Endothelial cell of umbilical vein (primary cell): ENCODE results near the gene ITGA7. TPM values are rescaled to one million over a fixed set of nuclear protein-coding genes. Genes with fewer than 3 reads are reported as not detected.

Source experiments
- BruUV-seq: library from RNA; stranded (reverse); fragments of 400-500 nt; replicated peaks from 2 replicates; lab custom pipeline; 2021; lab: Mats Ljungman, UMichigan
- CTCF ChIA-PET: fragments of 300-600, 350-600 bp; sonication (Branson Sonifier 250); formaldehyde crosslinking; loops from one replicate; lab custom pipeline; 2021; ENCODE audit warnings: antibody characterized with exemption, inconsistent platforms; lab: Charles Lee
- POLR2A ChIA-PET: fragments of 300-600, 350-600 bp; sonication (Branson Sonifier 250); formaldehyde crosslinking; loops from one replicate; lab custom pipeline; 2021; ENCODE audit warnings: antibody characterized with exemption, inconsistent platforms; lab: Charles Lee
- DNase-seq: peaks from one replicate; pipeline ENCODE4 v3.0.0-alpha.2; 2011; ENCODE audit warnings: low read depth, low spot score
- FAIRE-seq: peaks from 2 replicates; lab custom pipeline; 2011; peaks lifted over from hg19 to GRCh38; lab: Jason Lieb, UNC
- H2AFZ ChIP-seq: 2 replicates; pipeline ENCODE4 v1.6.0; 2012; ENCODE audit warnings: low read depth, low read length, control low read depth, inconsistent platforms
- H3K27ac ChIP-seq: 2 replicates; pipeline ENCODE4 v1.5.1; 2011; ENCODE audit warnings: low read depth, mild to moderate bottlenecking, control low read depth, low read length, moderate library complexity; ENCODE audit not compliant: insufficient read depth
- H3K27me3 ChIP-seq, 2 experiments: 2 replicates each; pipeline versions ENCODE4 v1.6.0 to v1.6.1; 2011; ENCODE audit warnings: low read length in 2 of 2, mixed read lengths in 1 of 2; ENCODE audit not compliant: control insufficient read depth in 2 of 2, insufficient read depth in 2 of 2
- H3K36me3 ChIP-seq, 2 experiments: 2 replicates in 1 of 2; 3 replicates in 1 of 2; pipeline ENCODE4 v1.5.1; 2011; ENCODE audit warnings: low read length in 2 of 2, mild to moderate bottlenecking in 1 of 2, moderate library complexity in 1 of 2; ENCODE audit not compliant: control insufficient read depth in 2 of 2, insufficient read depth in 2 of 2; ENCODE audit errors: extremely low read depth in 1 of 2
- H3K4me1 ChIP-seq: 3 replicates; pipeline ENCODE4 v1.5.1; 2011; ENCODE audit warnings: mild to moderate bottlenecking, low read length; ENCODE audit not compliant: control insufficient read depth, insufficient read depth; ENCODE audit errors: extremely low read depth
- H3K4me2 ChIP-seq: 2 replicates; pipeline ENCODE4 v1.6.1; 2011; ENCODE audit warnings: low read length, control low read depth, mixed read lengths; ENCODE audit not compliant: insufficient read depth
- H3K4me3 ChIP-seq, 3 experiments: fragments of 200-600 bp in 1 of 3; sonication (generic), shearing (Covaris generic) in 1 of 3; replicated peaks in 1 of 3; 2 replicates each; pipeline ENCODE4 v1.5.1; 2011 to 2016; ENCODE audit warnings: control low read depth in 3 of 3, low read length in 3 of 3, mild to moderate bottlenecking in 2 of 3, inconsistent platforms in 1 of 3, low read depth in 1 of 3, moderate library complexity in 1 of 3; ENCODE audit not compliant: insufficient read depth in 1 of 3
- H3K79me2 ChIP-seq: 2 replicates; pipeline ENCODE4 v1.6.0; 2012; ENCODE audit warnings: low read length, inconsistent platforms; ENCODE audit not compliant: control insufficient read depth, insufficient read depth
- H3K9ac ChIP-seq: replicated peaks from 2 replicates; pipeline ENCODE3; 2011; ENCODE audit warnings: low read length, control low read depth; ENCODE audit not compliant: insufficient read depth; ENCODE audit errors: extremely low read depth
- H3K9me1 ChIP-seq: replicated peaks from 3 replicates; pipeline ENCODE4 v1.6.0; 2011; ENCODE audit warnings: mild to moderate bottlenecking, low read length; ENCODE audit not compliant: control insufficient read depth, insufficient read depth; ENCODE audit errors: extremely low read depth
- H3K9me3 ChIP-seq: replicated peaks from 2 replicates; pipeline ENCODE4 v1.5.1; 2012; ENCODE audit warnings: low read length, inconsistent platforms; ENCODE audit not compliant: control insufficient read depth, insufficient read depth
- H4K20me1 ChIP-seq: replicated peaks from 2 replicates; pipeline ENCODE3; 2011; ENCODE audit warnings: mild to moderate bottlenecking, low read length; ENCODE audit not compliant: control insufficient read depth, insufficient read depth; ENCODE audit errors: extremely low read depth
- EZH2 ChIP-seq: IDR thresholded peaks from 2 replicates; pipeline ENCODE4 v1.6.1; 2012; ENCODE audit warnings: borderline replicate concordance, low read depth, mild to moderate bottlenecking, moderate library complexity, low read length, inconsistent platforms; ENCODE audit not compliant: severe bottlenecking
- FOS ChIP-seq: IDR thresholded peaks from 2 replicates; pipeline ENCODE4 v1.6.1; 2011; ENCODE audit warnings: mild to moderate bottlenecking, low read length, moderate library complexity, borderline replicate concordance; ENCODE audit not compliant: insufficient read depth
- GATA2 ChIP-seq: IDR thresholded peaks from 2 replicates; pipeline ENCODE4 v1.7.0; 2011; ENCODE audit warnings: low read depth, mild to moderate bottlenecking, moderate library complexity, mixed read lengths, low read length; ENCODE audit not compliant: insufficient read length, insufficient read depth
- JUN ChIP-seq: IDR thresholded peaks from 2 replicates; pipeline ENCODE4 v1.6.1; 2011; ENCODE audit warnings: borderline replicate concordance, low read depth; ENCODE audit not compliant: insufficient read length, insufficient read depth
- MAX ChIP-seq: IDR thresholded peaks from 2 replicates; pipeline ENCODE4 v1.6.1; 2011; ENCODE audit not compliant: insufficient read depth, insufficient read length
- MYC ChIP-seq: IDR thresholded peaks from one replicate; pipeline ENCODE4 v1.6.1; 2011; ENCODE audit warnings: mild to moderate bottlenecking, low read depth, low read length
- POLR2A ChIP-seq: IDR thresholded peaks from 2 replicates; pipeline ENCODE4 v1.6.1; 2012; ENCODE audit warnings: low read depth, mild to moderate bottlenecking, control low read depth, low read length
- POLR2AphosphoS5 ChIP-seq: IDR thresholded peaks from 2 replicates; pipeline ENCODE4 v1.6.1; 2012; ENCODE audit warnings: low read depth, mild to moderate bottlenecking, control low read depth, low read length, moderate library complexity; ENCODE audit not compliant: insufficient read depth
- dilution Hi-C: fragments of 300-500 bp; cut with MboI; formaldehyde crosslinking; loops from one replicate; pipeline ENCODE4 v1.15.0; 2019; ENCODE audit warnings: low sequenced_read_pairs; ENCODE audit not compliant: extremely low pct_ligation_motif_present
- intact Hi-C: fragments of 100-400 bp; cut with micrococcal nuclease; formaldehyde crosslinking; loops from one replicate; pipeline ENCODE4 v1.10.0; 2022
- polyA plus RNA-seq, 4 experiments: library from polyadenylated mRNA; depleted of rRNA in 3 of 4; stranded (reverse) in 3 of 4; unstranded in 1 of 4; fragments of >200 nt; gene quantifications; 2 replicates each; pipeline versions ENCODE4 v1.2.1 to v1.2.3, GENCODE V29; 2011 to 2012; ENCODE audit warnings: missing spikeins in 1 of 4
- total RNA-seq: library from RNA; stranded (reverse); gene quantifications from 2 replicates; pipeline ENCODE4 v1.2.3, GENCODE V29; 2021
- TF ChIP-seq, protein P1 (sequence below), 2 donors: IDR thresholded peaks; 1 replicate in 1 of 2; 2 replicates in 1 of 2; pipeline ENCODE4 v1.5.1; 2011; ENCODE audit warnings: low read length in 2 of 2, mild to moderate bottlenecking in 2 of 2, moderate library complexity in 2 of 2, control low read depth in 1 of 2, inconsistent platforms in 1 of 2, low read depth in 1 of 2; ENCODE audit not compliant: insufficient read depth in 1 of 2; ENCODE audit errors: extremely low read depth in 1 of 2

Gene ITGA7
- total and polyA plus RNA-seq, 2 donors (not counting 3 experiments of a cell fraction or from before 2014, with no cell fraction given), result 0.41 to 0.84 TPM

GRCh38 chr12:55733858-55734257 lies 26.2 kb upstream of the ITGA7 start:
- BruUV-seq, result no TSS peak
- no peak overlapping the region for H3K9ac ChIP-seq
- POLR2A ChIA-PET, result no interaction called here
- H3K27ac ChIP-seq, result no peak overlapping the region
- CTCF ChIA-PET, result interaction anchor here (8.2 kb wide), 1 partner anchor 13 kb away, joined by 151 read pairs; the partner anchor contains the start of genes BLOC1S1 and RDH5
- intact Hi-C loops (no loop called here), dilution Hi-C loops (no loop called here)
- no peak overlapping the region for H3K4me2 ChIP-seq
- no peaks in the 10 kb centered on the region for H3K36me3 ChIP-seq
- H3K79me2 ChIP-seq, result no peaks in the 10 kb centered on the region
- no peaks in the 10 kb centered on the region for H3K27me3 ChIP-seq
- H3K4me1 ChIP-seq, result peaks cover 21% of the 10 kb centered on the region
- no peaks in the 10 kb centered on the region for H3K9me3 ChIP-seq
- H3K4me3 ChIP-seq, result no peak overlapping the region
- TF ChIP-seq EZH2 (no peak), JUN (no peak), POLR2A (no peak), FOS (no peak), MYC (no peak), GATA2 (no peak), POLR2AphosphoS5 (no peak), MAX (no peak)
- TF ChIP-seq, protein P1, sequence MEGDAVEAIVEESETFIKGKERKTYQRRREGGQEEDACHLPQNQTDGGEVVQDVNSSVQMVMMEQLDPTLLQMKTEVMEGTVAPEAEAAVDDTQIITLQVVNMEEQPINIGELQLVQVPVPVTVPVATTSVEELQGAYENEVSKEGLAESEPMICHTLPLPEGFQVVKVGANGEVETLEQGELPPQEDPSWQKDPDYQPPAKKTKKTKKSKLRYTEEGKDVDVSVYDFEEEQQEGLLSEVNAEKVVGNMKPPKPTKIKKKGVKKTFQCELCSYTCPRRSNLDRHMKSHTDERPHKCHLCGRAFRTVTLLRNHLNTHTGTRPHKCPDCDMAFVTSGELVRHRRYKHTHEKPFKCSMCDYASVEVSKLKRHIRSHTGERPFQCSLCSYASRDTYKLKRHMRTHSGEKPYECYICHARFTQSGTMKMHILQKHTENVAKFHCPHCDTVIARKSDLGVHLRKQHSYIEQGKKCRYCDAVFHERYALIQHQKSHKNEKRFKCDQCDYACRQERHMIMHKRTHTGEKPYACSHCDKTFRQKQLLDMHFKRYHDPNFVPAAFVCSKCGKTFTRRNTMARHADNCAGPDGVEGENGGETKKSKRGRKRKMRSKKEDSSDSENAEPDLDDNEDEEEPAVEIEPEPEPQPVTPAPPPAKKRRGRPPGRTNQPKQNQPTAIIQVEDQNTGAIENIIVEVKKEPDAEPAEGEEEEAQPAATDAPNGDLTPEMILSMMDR (IDR thresholded peaks at IDR 0.05; ENCODE audit: extremely low read depth in 1 of 2, insufficient read depth in 1 of 2, low read depth in 1 of 2, low read length in 2 of 2), result no peak
- FAIRE-seq (no peak), DNase-seq (no peak)
- H2AFZ ChIP-seq, result no peak overlapping the region
- no peaks in the 10 kb centered on the region for H4K20me1 ChIP-seq
- H3K9me1 ChIP-seq, result no peaks in the 10 kb centered on the region
